Measurements from ENCODE around the gene DDX47. TPM values are rescaled to one million over a fixed set of nuclear protein-coding genes. Genes with fewer than 3 reads are reported as not detected.
A peak's percentile ranks its signal among the peaks of the same experiment; 100 is the strongest.

The DDX47 gene
- total and polyA plus RNA-seq, 2 experiments from 2014 or later = 56.2 to 69.4 TPM

DNA sequence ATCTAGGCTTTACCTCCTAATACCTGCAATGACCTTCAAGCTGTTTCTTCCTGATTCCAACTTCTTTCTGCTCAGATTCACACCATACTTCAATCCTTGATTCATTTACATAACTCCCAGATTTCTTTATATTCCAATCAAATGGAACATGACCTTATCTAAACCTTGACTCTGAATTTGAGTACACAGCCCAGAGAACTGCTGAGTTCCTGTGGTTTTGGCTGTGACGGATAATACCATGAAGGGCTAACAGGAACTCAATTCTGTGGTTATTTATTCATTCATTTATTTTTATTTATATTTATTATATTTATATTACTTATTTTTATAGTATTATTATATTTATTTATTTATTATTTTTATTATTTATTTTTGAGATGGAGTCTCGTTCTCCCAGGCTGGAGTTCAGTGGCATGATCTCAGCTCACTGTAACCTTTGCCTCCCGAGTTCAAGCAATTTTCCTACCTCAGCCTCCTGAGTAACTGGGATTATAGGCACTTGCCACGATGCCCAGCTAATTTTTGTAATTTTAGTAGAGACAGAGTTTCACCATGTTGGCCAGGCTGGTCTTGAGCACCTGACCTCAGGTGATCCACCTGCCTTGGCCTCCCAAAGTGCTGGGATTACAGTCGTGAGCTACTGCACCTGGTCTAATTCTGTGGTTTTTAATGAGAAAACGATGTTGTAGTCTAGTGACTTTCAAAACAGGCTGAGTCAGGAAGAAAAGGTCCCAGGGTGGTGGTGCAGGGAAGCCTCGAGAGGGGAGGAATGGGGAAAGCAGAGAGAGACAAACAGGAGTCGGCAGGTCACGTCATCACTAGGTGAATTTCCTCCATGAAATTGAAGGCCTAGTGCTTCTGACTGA is 16.0 kb upstream of the DDX47 start:
- no peak overlapping the region for H3K4me2 ChIP-seq
- TF ChIP-seq EZH2 (IDR thresholded peaks at IDR 0.05; ENCODE audit: borderline replicate concordance) (no peak), EZH2phosphoT487 (IDR thresholded peaks at IDR 0.05; ENCODE audit: low read depth, severe bottlenecking, unreplicated experiment) (no peak)
- TF ChIP-seq, protein P1, sequence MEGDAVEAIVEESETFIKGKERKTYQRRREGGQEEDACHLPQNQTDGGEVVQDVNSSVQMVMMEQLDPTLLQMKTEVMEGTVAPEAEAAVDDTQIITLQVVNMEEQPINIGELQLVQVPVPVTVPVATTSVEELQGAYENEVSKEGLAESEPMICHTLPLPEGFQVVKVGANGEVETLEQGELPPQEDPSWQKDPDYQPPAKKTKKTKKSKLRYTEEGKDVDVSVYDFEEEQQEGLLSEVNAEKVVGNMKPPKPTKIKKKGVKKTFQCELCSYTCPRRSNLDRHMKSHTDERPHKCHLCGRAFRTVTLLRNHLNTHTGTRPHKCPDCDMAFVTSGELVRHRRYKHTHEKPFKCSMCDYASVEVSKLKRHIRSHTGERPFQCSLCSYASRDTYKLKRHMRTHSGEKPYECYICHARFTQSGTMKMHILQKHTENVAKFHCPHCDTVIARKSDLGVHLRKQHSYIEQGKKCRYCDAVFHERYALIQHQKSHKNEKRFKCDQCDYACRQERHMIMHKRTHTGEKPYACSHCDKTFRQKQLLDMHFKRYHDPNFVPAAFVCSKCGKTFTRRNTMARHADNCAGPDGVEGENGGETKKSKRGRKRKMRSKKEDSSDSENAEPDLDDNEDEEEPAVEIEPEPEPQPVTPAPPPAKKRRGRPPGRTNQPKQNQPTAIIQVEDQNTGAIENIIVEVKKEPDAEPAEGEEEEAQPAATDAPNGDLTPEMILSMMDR (IDR thresholded peaks at IDR 0.05; ENCODE audit: poor library complexity) = no peak
- no peak for DNase-seq (ENCODE audit: low spot score)
- no peaks in the 10 kb centered on the region for H3K79me2 ChIP-seq
- H3K36me3 ChIP-seq (replicated peaks; ENCODE audit: insufficient read depth, low read depth) = no peaks in the 10 kb centered on the region
- H3K4me3 ChIP-seq = no peak overlapping the region
- peaks cover 3% of the 10 kb centered on the region for H3K4me1 ChIP-seq (ENCODE audit: insufficient read depth)
- H3K27ac ChIP-seq = no peak overlapping the region
- no peaks in the 10 kb centered on the region for H4K20me1 ChIP-seq (ENCODE audit: insufficient read depth, poor library complexity, severe bottlenecking)
- 87% methylated on average over 9 of the region's 9 CpGs for WGBS (ENCODE audit: low lambda C conversion rate, missing lambda C conversion rate)
- H2AFZ ChIP-seq = no peak overlapping the region
- H3K27me3 ChIP-seq = no peaks in the 10 kb centered on the region
- H3K9me2 ChIP-seq (replicated peaks; ENCODE audit: insufficient read depth) = no peaks in the 10 kb centered on the region
- no peaks in the 10 kb centered on the region for H3K9me3 ChIP-seq (ENCODE audit: low read depth)

DNA sequence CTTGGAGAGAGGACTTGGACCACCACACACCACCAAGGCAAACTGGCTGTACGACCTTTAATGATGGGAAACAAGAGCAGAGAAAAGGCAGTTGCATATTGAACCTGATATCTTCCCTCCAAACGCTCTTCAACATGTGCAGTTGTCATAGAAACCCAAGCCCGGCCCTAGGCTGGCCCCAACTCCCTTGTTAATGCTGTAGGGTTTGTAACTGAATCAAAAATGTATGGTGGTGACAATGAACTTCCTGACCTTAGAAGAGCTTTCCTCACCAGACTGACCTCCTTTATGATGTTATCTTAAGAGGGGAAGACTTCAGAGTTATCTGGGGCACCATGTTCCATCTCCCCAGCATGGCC is 15.4 kb upstream of the DDX47 start:
- Histone ChIP-seq H3K79me2 (no peaks in the 10 kb centered on the region), H3K9me2 (replicated peaks; ENCODE audit: insufficient read depth) (no peaks in the 10 kb centered on the region), H3K4me3 (no peak overlapping the region), H3K4me1 (ENCODE audit: insufficient read depth) (peaks cover 3% of the 10 kb centered on the region), H2AFZ (no peak overlapping the region), H4K20me1 (ENCODE audit: insufficient read depth, poor library complexity, severe bottlenecking) (no peaks in the 10 kb centered on the region), H3K36me3 (replicated peaks; ENCODE audit: insufficient read depth, low read depth) (no peaks in the 10 kb centered on the region), H3K4me2 (no peak overlapping the region), H3K27ac (peak overlapping the region; percentile 69), H3K27me3 (no peaks in the 10 kb centered on the region), H3K9me3 (ENCODE audit: low read depth) (no peaks in the 10 kb centered on the region)
- TF ChIP-seq EZH2phosphoT487 (IDR thresholded peaks at IDR 0.05; ENCODE audit: low read depth, severe bottlenecking, unreplicated experiment) (no peak), EZH2 (IDR thresholded peaks at IDR 0.05; ENCODE audit: borderline replicate concordance) (no peak)
- TF ChIP-seq, protein P1 (IDR thresholded peaks at IDR 0.05; ENCODE audit: poor library complexity) = no peak
- no peak for DNase-seq (ENCODE audit: low spot score)
- WGBS (ENCODE audit: low lambda C conversion rate, missing lambda C conversion rate) = 79% methylated on average over 3 of the region's 3 CpGs

DNA sequence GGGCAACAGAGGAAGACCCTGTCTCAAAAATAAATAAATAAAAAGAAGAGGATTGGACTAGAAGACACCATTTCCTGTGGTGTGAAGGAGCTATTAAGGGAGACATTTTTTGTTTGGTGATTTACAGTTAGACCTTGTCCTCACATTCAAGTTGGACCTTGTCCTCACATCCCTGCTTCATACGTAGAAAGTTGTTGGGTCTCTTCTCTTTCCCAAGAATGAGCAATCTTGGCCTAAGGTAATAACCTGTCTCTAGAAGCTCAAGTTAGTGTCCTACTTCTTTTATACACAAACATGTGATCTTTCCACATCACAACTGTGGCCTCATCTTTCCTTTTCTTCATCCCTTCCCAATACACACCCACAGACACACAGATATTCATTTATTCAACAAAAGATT is 14.7 kb upstream of the DDX47 start:
- H4K20me1 ChIP-seq (ENCODE audit: insufficient read depth, poor library complexity, severe bottlenecking) = no peaks in the 10 kb centered on the region
- TF ChIP-seq, protein P1 (IDR thresholded peaks at IDR 0.05; ENCODE audit: poor library complexity) = no peak
- 72% methylated on average over 1 of the region's 1 CpG for whole genome bisulfite sequencing (ENCODE audit: low lambda C conversion rate, missing lambda C conversion rate)
- DNase-seq (ENCODE audit: low spot score) = peak; percentile 47
- no peak overlapping the region for H3K4me3 ChIP-seq
- no peaks in the 10 kb centered on the region for H3K9me3 ChIP-seq (ENCODE audit: low read depth)
- no peaks in the 10 kb centered on the region for H3K27me3 ChIP-seq
- H3K4me1 ChIP-seq (ENCODE audit: insufficient read depth) = peaks cover 9% of the 10 kb centered on the region
- no peak overlapping the region for H3K4me2 ChIP-seq
- no peak overlapping the region for H2AFZ ChIP-seq
- no peaks in the 10 kb centered on the region for H3K36me3 ChIP-seq (replicated peaks; ENCODE audit: insufficient read depth, low read depth)
- no peaks in the 10 kb centered on the region for H3K79me2 ChIP-seq
- H3K9me2 ChIP-seq (replicated peaks; ENCODE audit: insufficient read depth) = no peaks in the 10 kb centered on the region
- peak overlapping the region; percentile 82 for H3K27ac ChIP-seq
